ENCODE results near the gene LRP4.
"Not testable (repeated sequence)": the region's sequence is repeated elsewhere in the genome, so short reads cannot be mapped to it uniquely, and the experiment has no call there.

The LRP4 gene

DNA sequence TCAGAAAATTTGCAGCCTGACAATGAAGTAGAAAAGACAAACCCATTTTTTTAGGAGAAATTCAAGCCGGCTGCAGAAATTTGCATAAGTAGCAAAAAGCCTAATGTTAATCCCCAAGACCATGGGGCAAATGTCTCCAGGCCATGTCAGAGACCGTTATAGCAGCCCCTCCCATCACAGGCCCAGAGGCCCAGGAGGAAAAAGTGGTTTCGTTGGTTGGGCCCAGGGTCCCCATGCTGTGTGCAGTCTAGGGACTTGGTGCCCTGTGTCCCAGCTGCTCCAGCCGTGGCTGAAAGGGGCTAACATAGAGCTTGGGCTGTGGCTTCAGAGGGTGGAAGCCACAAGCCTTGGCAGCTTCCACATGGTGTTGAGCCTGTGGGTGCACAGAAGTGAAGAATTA, 9.6 kb upstream of the LRP4 start:
- not testable (repeated sequence) for DNase-seq (ENCODE audit: low read depth)

DNA sequence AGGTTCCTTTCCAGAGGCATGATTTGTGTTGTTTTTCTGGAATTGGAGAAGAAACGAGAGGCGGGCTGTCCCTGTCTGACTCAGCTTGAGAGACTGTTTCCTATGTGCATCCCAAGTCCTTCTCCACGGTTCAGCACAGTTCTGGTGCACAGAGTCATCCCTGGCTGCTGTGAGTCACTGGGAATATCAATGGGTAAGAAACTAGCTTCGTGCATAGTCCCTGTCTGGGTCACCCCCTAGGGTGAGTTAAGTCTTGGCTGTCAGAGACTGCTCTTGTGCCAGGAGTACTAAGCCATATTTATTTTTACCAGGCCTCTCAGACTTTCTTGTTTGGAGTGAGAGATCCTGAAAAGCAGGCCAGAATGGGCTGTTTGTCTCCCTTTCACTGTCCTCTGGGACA, 2.4 kb upstream of the LRP4 start:
- peak; percentile 94 for DNase-seq (ENCODE audit: low read depth)

DNA sequence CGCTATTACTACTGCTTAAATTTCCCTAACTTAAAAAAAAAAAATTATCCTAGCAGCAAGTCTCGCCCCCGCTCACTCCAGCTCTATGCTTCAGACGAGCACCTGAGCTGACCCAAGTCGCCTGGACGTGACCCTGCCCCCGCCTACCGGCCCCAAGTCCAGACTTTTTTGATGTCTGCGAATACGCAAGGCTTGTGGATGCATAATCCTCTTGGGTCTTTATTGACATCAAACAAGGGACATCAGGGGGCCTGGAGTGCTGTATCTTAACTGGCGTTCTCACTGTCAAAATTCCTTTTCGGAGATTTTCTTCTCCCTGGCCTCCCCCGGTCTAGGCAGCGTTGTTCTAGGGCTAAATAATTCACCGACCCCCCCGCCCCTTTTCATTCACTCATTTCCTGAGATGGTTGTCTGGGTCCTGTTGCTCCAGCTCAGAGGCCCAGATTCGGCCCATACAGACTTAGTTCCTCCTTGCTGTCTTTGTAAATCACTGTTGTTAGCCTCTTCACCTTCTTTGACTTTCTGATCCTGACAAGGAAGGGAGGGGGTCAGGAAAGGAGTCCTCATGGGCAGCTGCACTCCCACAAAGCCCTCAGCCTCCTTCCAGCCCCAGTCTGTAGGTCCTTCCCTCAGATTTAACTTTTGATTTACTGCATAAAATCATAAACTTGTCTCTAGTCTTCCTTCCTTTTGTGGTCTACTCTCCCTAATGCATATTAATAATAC, 601 bp upstream of the LRP4 start:
- DNase-seq (ENCODE audit: low read depth): no peak

DNA sequence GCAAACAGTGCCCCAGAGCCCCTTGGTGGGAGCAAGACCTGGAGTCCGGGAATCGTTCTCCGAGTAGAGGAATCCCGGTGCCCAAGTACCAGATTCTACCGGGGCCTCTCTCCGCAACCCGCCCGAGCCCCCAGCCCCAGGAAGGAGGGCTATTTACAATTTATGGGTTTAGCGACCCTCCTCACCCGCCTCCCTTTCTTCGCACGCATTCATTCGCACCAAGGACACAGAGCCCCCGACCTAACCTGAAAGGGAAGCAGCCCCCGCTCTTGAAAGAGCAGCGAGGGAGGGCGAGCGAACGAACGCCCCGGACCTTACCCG, 628 bp downstream of the LRP4 start:
- DNase-seq (ENCODE audit: low read depth): no peak

DNA sequence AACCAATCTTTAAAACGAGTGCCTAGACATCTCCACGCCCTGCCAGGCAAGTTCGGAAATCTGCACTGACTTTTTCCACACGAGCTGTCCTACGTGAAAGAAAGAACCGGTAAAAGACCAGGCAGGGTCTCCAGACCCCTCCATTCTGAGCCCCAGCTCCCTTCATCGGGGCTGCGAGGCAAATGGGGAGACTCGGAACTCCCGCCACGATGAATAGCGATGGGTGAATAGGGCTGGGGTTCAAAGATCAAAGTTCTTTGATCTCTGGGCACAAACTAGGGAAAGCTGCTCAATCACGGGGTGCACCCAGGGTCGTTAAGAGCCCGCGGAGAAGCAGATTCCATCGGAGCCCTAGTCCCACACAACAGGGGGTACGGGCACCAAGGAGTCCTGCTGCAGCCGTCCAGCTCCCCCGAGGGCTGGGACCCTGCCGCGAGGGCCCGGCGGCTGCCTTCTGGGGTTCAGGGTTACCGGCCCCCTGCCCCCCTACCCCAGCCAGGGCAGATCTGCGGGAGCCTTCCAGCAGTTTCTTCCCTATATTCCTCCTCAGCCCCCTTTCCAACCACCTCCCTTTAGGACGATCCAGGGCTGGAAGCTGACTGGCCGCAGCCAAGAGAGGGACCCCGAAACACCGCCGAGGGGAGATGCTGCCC, 1.1 kb downstream of the LRP4 start:
- DNase-seq (ENCODE audit: low read depth): no peak

DNA sequence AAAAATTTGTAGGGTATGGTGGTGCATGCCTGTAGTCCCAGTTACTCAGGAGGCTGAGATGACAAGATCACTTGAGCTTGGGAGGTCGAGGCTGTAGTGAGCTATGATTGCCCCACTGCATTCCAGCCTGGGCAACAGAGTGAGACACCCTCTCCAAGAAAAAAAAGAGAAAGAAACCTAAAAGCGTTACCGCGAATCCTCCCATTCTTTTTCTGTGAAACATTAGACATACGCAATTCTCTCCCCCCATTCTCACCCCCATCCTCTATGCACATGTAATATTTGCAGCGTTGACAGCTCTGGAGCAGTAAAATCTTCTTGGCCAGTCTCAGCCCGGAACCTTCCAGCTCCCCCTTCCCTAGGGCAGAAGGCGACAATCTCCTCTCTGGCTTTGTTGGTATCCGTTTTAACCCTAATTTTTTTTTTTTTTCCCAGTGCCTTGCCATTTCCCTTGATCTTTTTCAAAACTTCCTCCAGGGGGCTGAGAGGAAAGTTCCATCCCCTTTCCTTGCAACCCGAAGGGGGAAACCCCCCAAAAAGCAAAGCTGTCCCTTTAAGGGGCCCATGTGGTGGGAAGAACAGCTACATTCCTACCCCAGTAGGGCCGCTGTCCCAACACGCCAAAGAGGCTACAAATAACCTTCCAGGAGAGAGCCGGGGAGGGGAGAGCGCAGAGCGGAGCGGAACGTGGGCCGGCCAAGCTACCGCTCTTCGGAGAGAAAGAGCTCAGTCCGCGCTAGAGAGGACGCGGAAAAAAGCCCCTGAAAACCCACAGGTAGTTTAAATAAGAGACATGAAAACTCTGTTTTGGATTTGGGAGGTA, 1.9 kb downstream of the LRP4 start:
- DNase-seq (ENCODE audit: low read depth): no peak

DNA sequence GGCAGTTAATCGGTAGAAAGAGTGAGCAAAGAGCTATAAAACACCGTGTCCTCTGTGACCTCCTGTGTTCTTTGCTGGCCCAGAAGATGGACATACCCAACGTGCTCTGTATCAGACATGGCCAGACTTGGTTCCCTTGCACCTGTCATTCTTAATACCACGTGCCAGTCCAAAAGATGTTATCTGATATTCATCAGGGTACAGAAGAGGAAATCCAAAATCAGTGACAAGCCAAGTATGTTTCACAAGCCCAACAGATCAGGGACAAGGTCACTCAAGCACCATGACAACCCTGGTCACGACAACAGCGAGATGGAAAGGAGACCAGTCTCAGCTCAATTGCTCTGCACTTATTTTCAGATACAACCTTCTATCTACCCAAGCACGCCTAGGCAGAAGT, 3.4 kb downstream of the LRP4 start:
- DNase-seq (ENCODE audit: low read depth): no peak

DNA sequence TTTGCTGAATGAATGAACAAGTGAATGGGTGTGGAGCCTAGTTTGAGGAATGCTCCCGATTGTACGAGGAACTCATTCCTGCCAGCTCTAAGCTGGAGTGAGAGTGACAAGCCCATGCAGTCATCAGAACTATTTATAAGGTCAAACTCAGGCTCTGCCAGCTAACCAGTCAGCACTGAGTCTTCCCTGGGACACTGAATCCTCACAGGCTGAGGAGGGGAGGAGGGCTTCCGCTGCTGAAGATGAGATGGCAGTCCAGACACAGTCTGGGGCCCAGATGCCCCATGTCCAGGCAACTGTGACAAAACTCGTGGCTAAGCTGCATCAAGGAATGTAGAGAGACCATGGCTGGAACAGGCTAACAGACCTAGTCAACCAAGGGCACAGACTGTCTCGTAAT, 4.0 kb downstream of the LRP4 start:
- no peak for DNase-seq (ENCODE audit: low read depth)

DNA sequence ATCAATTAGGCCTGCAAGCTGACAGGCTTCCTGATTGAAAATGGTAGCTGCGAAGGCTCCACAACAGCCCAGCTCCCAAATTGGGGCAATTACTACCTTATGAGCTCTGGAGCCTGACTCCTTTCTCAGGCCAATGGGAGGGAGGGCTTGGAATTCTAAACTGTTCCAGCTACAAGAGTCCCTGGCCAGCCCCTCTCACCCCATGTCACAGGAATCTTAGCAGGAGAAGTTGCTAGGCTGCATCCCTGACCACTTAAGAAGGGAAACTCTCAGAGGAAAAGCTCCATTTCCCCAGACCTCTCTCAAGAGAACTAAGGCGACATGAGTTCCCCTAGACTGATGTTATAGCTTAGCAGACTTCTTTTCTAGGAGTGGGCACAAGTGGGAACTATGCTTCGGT, 4.9 kb downstream of the LRP4 start:
- DNase-seq (ENCODE audit: low read depth): no peak

DNA sequence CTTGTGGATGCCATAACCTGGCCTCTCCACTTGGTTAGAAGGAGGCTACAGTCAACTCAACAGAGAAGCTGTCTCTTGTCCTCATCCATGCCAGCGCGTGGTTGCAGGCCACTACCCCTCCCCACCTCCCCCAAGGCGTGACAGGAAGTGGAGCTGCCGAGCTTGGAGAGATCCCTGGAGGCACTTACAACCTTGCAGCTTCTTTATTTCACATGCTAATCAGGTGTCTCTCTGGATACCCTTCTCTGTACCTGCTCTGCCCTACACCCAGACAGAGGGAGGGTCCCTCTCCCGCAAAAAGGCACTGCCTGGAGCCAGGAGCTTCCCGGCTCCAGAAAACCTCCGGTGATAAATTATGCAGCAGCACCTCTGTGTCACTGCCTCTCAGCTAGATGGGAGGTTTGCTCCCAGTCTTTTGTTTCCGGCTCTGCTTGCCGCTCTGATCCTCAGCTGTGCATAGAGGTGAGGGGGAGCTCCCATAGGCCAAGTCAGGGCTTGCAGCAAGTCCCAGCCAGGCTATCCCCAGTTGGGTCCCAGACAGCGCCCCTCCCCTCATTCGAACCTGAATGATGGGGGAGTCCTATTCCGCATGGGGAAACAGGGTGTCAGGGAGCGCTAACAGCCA, 5.7 kb downstream of the LRP4 start:
- no peak for DNase-seq (ENCODE audit: low read depth)

DNA sequence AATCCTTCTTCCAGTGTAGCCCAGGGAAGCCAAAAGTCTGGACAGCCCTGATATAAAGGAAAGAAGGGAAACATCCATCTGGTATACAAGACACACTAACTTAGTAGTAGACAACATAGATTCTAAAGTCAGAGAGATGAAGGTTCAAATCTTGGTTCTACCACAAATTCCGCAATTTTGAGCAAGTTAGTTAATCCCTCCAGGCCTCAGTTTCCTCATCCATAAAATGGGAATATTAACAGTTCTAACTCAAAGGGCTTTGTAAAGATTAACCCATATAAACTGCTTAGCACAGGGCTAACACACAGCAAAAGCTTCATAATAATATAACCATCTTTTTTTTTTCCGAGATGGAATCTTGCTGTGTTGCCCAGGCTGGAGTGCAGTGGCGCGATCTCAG, 10.7 kb downstream of the LRP4 start:
- DNase-seq (ENCODE audit: low read depth): no peak

DNA sequence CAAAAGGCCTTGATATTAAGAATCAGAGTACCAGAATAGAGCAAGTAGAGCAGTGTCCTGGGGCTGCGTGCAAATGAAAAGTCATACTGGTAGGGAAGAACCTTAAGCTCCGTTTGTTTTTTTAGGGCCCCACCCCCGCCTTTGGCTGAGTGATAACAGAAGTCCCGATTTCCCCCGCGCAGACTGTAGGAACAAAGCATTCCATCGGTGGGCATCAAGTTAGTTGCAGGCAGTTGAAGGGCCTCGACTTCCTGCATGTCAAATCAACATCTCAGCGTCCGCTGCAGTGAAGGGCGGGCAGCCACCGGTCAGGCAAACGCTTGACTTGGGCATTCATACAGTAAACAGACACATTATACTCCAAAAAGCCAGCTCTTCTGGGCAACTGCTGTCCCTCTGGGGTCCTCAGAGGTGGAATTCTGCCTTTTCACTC, 11.7 kb downstream of the LRP4 start:
- DNase-seq (ENCODE audit: low read depth): no peak

DNA sequence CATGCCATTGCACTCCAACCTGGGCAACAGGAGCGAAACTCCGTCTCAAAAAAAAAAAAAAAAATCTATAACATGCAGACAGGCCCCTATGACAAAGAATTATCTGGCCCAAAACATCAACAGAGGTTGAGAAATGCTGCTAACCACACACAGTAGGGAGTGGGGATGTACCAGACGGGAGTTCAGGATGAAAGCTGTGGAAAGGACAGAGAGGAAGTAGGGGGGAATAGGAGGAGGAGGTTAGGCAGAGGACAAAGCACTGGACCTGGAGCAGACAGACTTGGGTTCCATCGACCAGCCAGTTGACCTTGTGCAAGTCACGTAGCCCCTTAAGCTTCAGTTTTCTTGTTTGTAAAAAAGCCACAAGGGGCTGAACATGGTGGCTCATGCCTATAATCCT, 12.5 kb downstream of the LRP4 start:
- DNase-seq (ENCODE audit: low read depth): no peak

DNA sequence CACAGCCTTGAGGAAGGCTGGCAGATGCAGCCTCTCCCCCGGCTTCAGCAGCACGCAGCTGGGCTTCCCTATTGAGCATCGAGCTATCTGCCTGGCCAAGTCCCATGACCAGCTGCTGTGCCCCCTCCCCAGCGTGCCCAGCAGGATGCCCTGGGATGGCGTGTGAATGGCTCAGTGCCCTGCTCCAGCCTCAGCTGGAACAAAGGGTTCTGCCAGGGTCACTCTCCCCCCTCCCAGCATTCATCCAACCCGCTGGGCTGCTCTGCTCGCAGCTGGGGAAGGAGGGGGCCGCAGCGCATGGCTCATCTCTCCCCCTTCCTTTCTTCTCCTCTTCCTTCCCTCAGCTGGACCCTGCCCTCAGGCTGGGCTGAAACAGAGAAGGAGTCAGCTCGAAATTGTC, 14.5 kb downstream of the LRP4 start:
- DNase-seq (ENCODE audit: low read depth): no peak

DNA sequence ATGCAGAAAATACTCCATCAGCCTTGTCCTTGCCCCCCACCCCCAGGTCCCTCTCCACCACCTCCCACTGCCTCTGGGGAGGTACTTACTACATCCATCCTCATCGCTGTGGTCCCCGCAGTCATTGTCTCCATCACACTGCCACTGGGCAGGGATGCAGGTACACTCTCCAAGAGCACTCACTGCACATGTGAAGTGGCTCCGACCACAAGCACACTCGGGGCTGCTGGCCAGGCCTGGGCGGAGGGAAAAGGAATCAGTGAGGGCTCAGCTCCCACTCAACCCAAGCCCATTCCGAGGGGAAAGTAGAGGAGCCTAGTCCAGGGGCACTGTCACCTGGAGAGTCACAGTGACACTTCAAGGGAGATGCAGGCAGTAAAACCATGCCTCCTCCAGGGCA, 15.7 kb downstream of the LRP4 start:
- DNase-seq (ENCODE audit: low read depth): no peak

DNA sequence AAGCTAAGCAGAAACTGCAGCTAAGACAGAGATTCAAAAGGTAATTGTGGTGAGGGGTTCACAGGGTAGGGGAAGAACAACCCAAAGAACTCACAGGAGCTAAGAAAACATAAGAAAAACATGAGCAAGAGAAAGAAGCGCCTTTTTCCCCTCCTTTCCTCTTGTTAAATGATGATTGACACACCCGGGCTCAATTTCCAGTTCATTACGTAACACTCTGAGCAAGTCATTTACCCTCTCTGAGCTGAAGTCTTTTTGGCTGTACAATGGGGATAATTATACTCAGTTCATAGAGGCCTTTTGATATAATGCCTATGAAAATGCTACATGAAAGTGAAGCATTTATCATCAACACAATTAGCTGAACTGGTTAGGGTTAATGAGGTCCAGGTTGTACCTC, 17.2 kb downstream of the LRP4 start:
- DNase-seq (ENCODE audit: low read depth): no peak

DNA sequence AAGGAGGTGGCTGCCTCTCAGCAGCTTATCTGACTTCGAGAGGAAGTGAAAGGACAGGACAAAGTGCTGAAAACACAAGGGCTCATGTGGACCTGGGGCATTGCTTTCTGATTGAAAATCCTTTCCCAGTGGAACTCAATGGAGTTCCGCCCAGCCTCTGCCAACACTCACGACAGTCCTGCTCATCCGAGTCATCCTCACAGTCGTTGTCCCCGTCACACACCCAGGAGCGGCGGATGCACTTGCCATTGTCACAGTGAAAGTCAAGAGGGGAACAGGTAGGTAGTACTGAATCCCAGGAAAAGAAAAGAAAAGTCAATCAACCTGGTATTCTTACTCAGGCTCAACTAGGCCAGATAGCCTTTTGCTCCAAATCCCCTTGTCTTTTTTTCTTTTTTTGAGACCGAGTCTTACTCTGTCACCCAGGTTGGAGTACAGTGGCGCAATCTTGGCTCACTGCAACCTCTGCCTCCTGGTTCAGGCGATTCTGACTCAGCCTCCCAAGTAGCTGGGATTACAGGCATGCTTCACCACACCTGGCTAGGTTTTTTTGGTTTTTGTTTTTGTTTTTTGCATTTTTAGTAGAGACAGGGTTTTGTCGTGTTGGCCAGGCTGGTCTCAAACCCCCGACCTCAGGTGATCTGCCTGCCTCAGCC, 18.1 kb downstream of the LRP4 start:
- DNase-seq (ENCODE audit: low read depth): no peak

DNA sequence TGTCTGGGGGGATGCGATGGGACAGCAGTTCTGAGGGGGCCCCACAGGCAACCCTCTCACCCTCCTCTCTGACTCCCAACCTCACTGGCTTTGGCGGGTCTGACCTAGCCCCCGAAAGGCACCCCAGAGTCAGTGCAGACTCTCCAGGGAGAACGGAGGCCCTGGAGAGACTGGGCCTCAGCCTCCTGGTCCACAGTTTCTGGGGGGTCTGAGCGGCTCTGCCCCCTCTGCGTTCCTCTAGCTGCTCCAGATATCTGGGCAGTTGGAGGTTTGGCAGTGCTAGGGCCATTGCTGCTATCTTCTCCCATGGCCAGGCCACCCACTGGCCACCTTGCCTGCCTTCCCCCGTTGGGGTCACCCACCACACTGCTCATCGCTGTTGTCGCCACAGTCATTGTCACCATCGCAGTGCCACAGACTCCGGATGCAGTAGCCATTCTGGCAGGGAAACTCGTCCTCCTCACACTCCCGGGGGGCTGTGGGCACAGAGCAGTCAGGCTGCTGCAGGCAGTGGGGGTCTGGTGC, 18.8 kb downstream of the LRP4 start:
- DNase-seq (ENCODE audit: low read depth): no peak

DNA sequence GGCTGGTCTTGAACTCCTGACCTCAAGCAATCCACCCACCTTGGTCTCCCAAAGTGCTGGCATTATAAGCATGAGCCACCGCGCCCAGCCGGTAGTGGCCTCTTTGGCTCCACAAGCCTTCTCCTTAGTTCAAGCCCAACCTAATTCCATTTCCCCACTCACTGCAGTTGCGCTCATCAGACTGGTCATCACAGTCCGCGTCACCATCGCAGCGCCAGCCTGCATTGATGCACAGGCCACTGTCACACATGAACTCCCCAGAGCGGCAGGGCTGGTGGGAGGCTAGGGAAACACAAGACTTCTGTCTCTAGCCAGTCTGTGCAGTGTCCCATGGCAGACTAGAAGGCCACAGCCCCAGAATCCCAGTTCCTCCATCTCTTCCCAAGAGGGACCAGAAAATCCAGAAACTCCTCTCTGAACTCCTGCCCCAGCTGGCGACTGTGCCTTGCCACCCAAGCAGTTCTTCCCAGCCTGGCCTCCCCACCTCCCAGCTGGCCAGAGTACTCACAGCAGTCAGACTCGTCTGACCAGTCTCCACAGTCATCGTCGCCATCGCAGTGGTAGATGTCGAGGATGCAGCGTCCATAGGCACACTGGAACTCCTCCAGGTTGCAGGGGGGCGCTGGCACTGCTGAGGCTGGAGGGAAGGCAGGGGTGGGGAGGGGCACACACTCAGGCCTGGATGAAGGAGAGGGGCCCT, 19.8 kb downstream of the LRP4 start:
- no peak for DNase-seq (ENCODE audit: low read depth)

DNA sequence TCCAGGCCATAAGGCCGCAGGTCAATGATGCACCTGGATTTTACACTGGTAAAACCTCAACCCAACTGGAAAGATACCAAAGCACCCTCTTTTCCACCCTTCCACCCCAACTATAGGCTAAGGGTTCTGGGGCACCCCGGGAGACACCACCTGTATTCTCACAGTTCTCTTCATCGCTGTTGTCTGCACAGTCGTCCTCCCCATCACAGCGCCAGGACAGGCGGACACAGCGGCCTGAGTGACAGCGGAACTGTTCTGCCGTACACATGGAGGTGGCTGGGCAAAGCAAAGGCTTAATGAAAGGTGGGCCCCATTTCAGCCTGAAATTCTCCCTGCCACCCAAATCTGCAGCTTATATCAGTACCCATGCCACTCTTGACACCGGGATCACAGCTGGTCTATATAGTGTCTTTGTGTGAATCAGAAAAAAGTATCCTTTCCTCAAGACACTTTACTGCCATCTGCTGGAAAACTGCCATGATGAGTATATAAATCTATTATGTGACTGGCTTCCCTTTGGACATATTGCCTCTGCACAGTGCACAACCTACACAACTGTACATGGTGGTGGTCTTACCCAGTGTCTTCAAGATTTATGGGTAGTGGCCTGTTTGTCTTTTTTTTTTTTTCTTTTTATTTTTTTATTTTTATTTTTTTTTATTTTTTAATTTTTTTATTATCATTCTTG, 21.5 kb downstream of the LRP4 start:
- DNase-seq (ENCODE audit: low read depth): no peak

DNA sequence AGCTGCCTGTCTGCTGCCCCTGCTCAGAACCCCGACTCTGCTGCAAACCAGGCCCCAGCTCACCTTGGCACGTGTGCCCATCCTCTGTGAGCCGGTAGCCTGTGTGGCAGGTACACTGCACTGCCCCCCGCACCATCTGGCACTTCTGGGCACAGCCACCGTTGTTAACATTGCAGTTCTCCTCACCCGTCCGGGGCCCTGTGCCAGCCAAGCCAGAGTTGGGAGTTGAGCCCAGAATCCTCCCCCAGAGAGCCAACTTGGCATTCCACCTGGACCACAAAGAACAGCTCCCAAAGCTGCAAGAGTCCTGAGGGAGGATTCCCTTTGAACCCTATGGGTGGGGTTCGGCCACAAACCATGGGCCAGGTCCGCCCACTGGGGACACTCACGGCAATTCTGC, 22.5 kb downstream of the LRP4 start:
- DNase-seq (ENCODE audit: low read depth): no peak
